H9 (cell line): ENCODE measurements around the gene GPC6. TPM values are rescaled to one million over a fixed set of nuclear protein-coding genes. Genes with fewer than 3 reads are reported as not detected.

Experiments used
- DNase-seq: peaks from one replicate; pipeline ENCODE4 v3.0.0-alpha.2; 2017
- H2AFZ ChIP-seq: one replicate; pipeline ENCODE4 v1.6.1; 2013; ENCODE audit warnings: mild to moderate bottlenecking, low read length, control low read depth, moderate library complexity
- H2AK5ac ChIP-seq: 2 replicates; pipeline ENCODE4 v1.6.1; 2013; ENCODE audit warnings: low read length, control low read depth, mixed read lengths; ENCODE audit not compliant: insufficient read length
- H2BK120ac ChIP-seq: one replicate; pipeline ENCODE4 v1.6.1; 2013; ENCODE audit warnings: low read depth, mild to moderate bottlenecking, low read length, control low read depth, inconsistent platforms; ENCODE audit not compliant: poor library complexity, severe bottlenecking
- H2BK12ac ChIP-seq: 2 replicates; pipeline ENCODE4 v1.6.1; 2013; ENCODE audit warnings: low read length, control low read depth, mixed read lengths, low read depth; ENCODE audit not compliant: insufficient read length
- H2BK15ac ChIP-seq: 2 replicates; pipeline ENCODE4 v1.6.1; 2013; ENCODE audit warnings: low read depth, low read length, control low read depth
- H2BK20ac ChIP-seq: one replicate; pipeline ENCODE4 v1.6.1; 2013; ENCODE audit warnings: low read depth, mild to moderate bottlenecking, low read length, control low read depth, inconsistent platforms; ENCODE audit not compliant: poor library complexity, severe bottlenecking
- H2BK5ac ChIP-seq: 2 replicates; pipeline ENCODE4 v1.6.1; 2013; ENCODE audit warnings: low read length, control low read depth, mixed read lengths; ENCODE audit not compliant: insufficient read length
- H3K14ac ChIP-seq: 2 replicates; pipeline ENCODE4 v1.6.1; 2013; ENCODE audit warnings: low read length, control low read depth; ENCODE audit not compliant: insufficient read depth
- H3K18ac ChIP-seq: 2 replicates; pipeline ENCODE4 v1.6.1; 2013; ENCODE audit warnings: low read depth, mild to moderate bottlenecking, mixed read lengths, low read length, control low read depth; ENCODE audit not compliant: insufficient read length
- H3K23ac ChIP-seq: 2 replicates; pipeline ENCODE4 v1.6.1; 2013; ENCODE audit warnings: low read length, control low read depth, mixed read lengths, low read depth; ENCODE audit not compliant: insufficient read length
- H3K23me2 ChIP-seq: 2 replicates; pipeline ENCODE4 v1.6.1; 2013; ENCODE audit warnings: low read depth, mild to moderate bottlenecking, mixed read lengths, low read length, control low read depth; ENCODE audit not compliant: insufficient read length, poor library complexity, severe bottlenecking
- H3K27ac ChIP-seq: 2 replicates; pipeline ENCODE4 v1.5.1; 2013; ENCODE audit warnings: low read length, control low read depth, mixed read lengths, low read depth; ENCODE audit not compliant: insufficient read length
- H3K27me3 ChIP-seq: 2 replicates; pipeline ENCODE4 v1.6.1; 2013; ENCODE audit warnings: low read length, control low read depth, inconsistent platforms; ENCODE audit not compliant: insufficient read depth
- H3K4ac ChIP-seq: 2 replicates; pipeline ENCODE4 v1.6.1; 2013; ENCODE audit warnings: low read depth, mild to moderate bottlenecking, control low read depth, inconsistent platforms, low read length, moderate library complexity
- H3K4me1 ChIP-seq: 2 replicates; pipeline ENCODE4 v1.6.1; 2013; ENCODE audit warnings: low read length, control low read depth, inconsistent platforms; ENCODE audit not compliant: insufficient read depth
- H3K4me2 ChIP-seq: 2 replicates; pipeline ENCODE4 v1.6.1; 2013; ENCODE audit warnings: low read length, control low read depth, mixed read lengths; ENCODE audit not compliant: insufficient read length, insufficient read depth
- H3K56ac ChIP-seq: 2 replicates; pipeline ENCODE4 v1.6.1; 2013; ENCODE audit warnings: low read depth, mild to moderate bottlenecking, mixed read lengths, low read length, control low read depth; ENCODE audit not compliant: insufficient read length
- H3K79me1 ChIP-seq: 2 replicates; pipeline ENCODE4 v1.6.1; 2013; ENCODE audit warnings: low read depth, mild to moderate bottlenecking, moderate library complexity, low read length, control low read depth, inconsistent platforms; ENCODE audit not compliant: insufficient read depth, poor library complexity, severe bottlenecking
- H3K79me2 ChIP-seq: 2 replicates; pipeline ENCODE4 v1.6.1; 2013; ENCODE audit warnings: low read length, control low read depth, inconsistent platforms; ENCODE audit not compliant: insufficient read depth
- H3K9ac ChIP-seq: 2 replicates; pipeline ENCODE4 v1.6.1; 2013; ENCODE audit warnings: low read length, control low read depth, mixed read lengths; ENCODE audit not compliant: insufficient read length; ENCODE audit errors: extremely low read depth
- H3K9me3 ChIP-seq: one replicate; pipeline ENCODE4 v1.6.1; 2013; ENCODE audit warnings: low read depth, low read length, inconsistent platforms; ENCODE audit not compliant: control insufficient read depth
- H3T11ph ChIP-seq: one replicate; pipeline ENCODE4 v1.6.1; 2013; ENCODE audit warnings: mild to moderate bottlenecking, low read length, control low read depth, inconsistent platforms
- H4K20me1 ChIP-seq: one replicate; pipeline ENCODE4 v1.6.1; 2013; ENCODE audit not compliant: control insufficient read depth, insufficient read length, insufficient read depth
- H4K5ac ChIP-seq: 2 replicates; pipeline ENCODE4 v1.6.1; 2013; ENCODE audit warnings: low read depth, mild to moderate bottlenecking, mixed read lengths, low read length, control low read depth; ENCODE audit not compliant: insufficient read length
- H4K8ac ChIP-seq: replicated peaks from 2 replicates; pipeline ENCODE4 v1.6.1; 2013; ENCODE audit warnings: low read length, control low read depth, mixed read lengths, low read depth; ENCODE audit not compliant: insufficient read length
- H4K91ac ChIP-seq: 2 replicates; pipeline ENCODE4 v1.6.1; 2013; ENCODE audit warnings: low read depth, mild to moderate bottlenecking, moderate library complexity, mixed read lengths, low read length, control low read depth; ENCODE audit not compliant: insufficient read length
- H3K27ac Mint-ChIP-seq, 3 experiments: 2 replicates in 2 of 3; 3 replicates in 1 of 3; pipeline ENCODE4 v1.8.0; 2020 to 2021; ENCODE audit warnings: mixed read lengths in 3 of 3, mild to moderate bottlenecking in 1 of 3, moderate library complexity in 1 of 3
- H3K27me3 Mint-ChIP-seq: 2 replicates; pipeline ENCODE4 v1.8.0; 2021; ENCODE audit warnings: low read depth, mild to moderate bottlenecking, moderate library complexity, mixed read lengths
- H3K36me3 Mint-ChIP-seq, 3 experiments: 2 replicates in 2 of 3; 3 replicates in 1 of 3; pipeline ENCODE4 v1.8.0; 2020 to 2021; ENCODE audit warnings: low read depth in 3 of 3, mixed read lengths in 3 of 3; ENCODE audit not compliant: insufficient read depth in 1 of 3
- H3K4me1 Mint-ChIP-seq, 2 experiments: 2 replicates each; pipeline ENCODE4 v1.8.0; 2020; ENCODE audit warnings: mixed read lengths in 2 of 2
- H3K4me3 Mint-ChIP-seq, 2 experiments: 2 replicates in 1 of 2; 3 replicates in 1 of 2; pipeline ENCODE4 v1.8.0; 2020 to 2021; ENCODE audit warnings: mild to moderate bottlenecking in 2 of 2, mixed read lengths in 2 of 2, moderate library complexity in 1 of 2
- H3K9me3 Mint-ChIP-seq, 2 experiments: 2 replicates in 1 of 2; 3 replicates in 1 of 2; pipeline ENCODE4 v1.8.0; 2020; ENCODE audit warnings: mild to moderate bottlenecking in 2 of 2, mixed read lengths in 2 of 2, moderate library complexity in 1 of 2
- WGBS: extraction: QIAGEN DNeasy Blood & Tissue Kit; methylation state at CpG from one replicate; pipeline ENCODE4 v1.1.7; 2013; ENCODE audit warnings: missing lambda C conversion rate, low lambda C conversion rate, mixed read lengths; ENCODE audit not compliant: insufficient read length; ENCODE audit errors: extremely low coverage; 5-methylcytosine and 5-hydroxymethylcytosine counted together
- total RNA-seq: library from RNA; stranded (reverse); gene quantifications from 2 replicates; pipeline ENCODE4 v1.2.1, GENCODE V29; 2021
- TF ChIP-seq, protein P1 (sequence below): fragments of 200-600 bp; sonication (generic); conservative IDR thresholded peaks from 3 replicates; pipeline ENCODE4 v1.8.0; 2021; ENCODE audit warnings: antibody characterized with exemption, mild to moderate bottlenecking

Gene GPC6
- total RNA-seq, 1 experiment from 2014 or later, result 15.6 TPM

DNA sequence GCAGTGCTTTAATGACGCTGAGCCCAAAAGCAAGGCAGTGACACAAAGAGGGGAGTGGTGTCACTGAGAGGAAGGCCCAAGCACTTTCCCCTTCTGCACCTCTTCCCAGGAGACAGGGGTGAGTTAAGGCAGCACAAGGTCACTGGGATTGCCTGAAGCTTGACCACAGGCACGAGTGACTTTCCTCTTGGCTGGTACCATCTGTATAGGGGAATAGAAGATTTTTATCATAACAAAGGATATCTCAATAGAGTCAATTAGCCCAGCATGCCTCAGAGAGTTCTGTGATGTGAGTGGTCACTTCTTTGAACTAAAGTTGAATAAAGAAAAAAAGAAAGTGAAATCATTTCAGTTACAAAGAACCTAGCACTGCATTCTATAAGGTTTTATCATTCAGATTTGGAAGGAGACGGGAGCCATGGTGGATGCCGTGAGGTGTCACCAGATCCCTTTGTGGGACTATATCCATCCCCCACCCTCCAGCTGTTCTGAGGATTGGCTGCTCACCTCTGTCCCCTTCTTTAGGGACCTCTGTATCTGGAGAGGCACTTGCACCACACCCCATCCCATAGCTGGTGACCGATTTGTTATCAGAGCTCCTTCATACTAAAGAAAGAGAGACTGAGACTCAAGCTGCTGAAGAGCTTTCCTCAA lies 961.7 kb downstream of the GPC6 start:
- no peak overlapping the region for H2BK120ac ChIP-seq
- no peaks in the 10 kb centered on the region for H3K23me2 ChIP-seq
- H3K23ac ChIP-seq, result no peak overlapping the region
- H2BK20ac ChIP-seq, result no peak overlapping the region
- no CpG with 5 or more reads among the region's 5 CpGs for WGBS
- Mint-ChIP-seq H3K9me3 (no peaks in the 10 kb centered on the region), H3K4me1 (peaks cover 15 to 17% of the 10 kb centered on the region in 2 experiments), H3K36me3 (no peaks in the 10 kb centered on the region), H3K4me3 (peak overlapping the region in 1 of 2 experiments; percentile 44; a peak in 1 of 5 replicates), H3K27ac (no peak overlapping the region), H3K27me3 (peaks cover 5% of the 10 kb centered on the region)
- no peaks in the 10 kb centered on the region for H3K27me3 ChIP-seq
- no peak overlapping the region for H2BK15ac ChIP-seq
- no peak overlapping the region for H4K5ac ChIP-seq
- peak; percentile 38 for DNase-seq
- H3K9me3 ChIP-seq, result no peaks in the 10 kb centered on the region
- H2AK5ac ChIP-seq, result no peak overlapping the region
- H3T11ph ChIP-seq, result no peak overlapping the region
- peak overlapping the region; percentile 5 for H3K4me2 ChIP-seq
- H4K20me1 ChIP-seq, result no peaks in the 10 kb centered on the region
- H2AFZ ChIP-seq, result no peak overlapping the region
- H3K14ac ChIP-seq, result no peak overlapping the region
- H3K4ac ChIP-seq, result no peak overlapping the region
- H2BK5ac ChIP-seq, result no peak overlapping the region
- no peak overlapping the region for H2BK12ac ChIP-seq
- no peaks in the 10 kb centered on the region for H3K79me2 ChIP-seq
- H3K18ac ChIP-seq, result no peak overlapping the region
- H3K79me1 ChIP-seq, result no peaks in the 10 kb centered on the region
- no peak overlapping the region for H4K91ac ChIP-seq
- peaks cover 10% of the 10 kb centered on the region; the same call in 1 of the 2 replicates for H3K4me1 ChIP-seq
- no peak overlapping the region for H3K56ac ChIP-seq
- no peak overlapping the region for H3K9ac ChIP-seq
- H4K8ac ChIP-seq, result no peak overlapping the region
- no peak overlapping the region for H3K27ac ChIP-seq
- TF ChIP-seq, protein P1, sequence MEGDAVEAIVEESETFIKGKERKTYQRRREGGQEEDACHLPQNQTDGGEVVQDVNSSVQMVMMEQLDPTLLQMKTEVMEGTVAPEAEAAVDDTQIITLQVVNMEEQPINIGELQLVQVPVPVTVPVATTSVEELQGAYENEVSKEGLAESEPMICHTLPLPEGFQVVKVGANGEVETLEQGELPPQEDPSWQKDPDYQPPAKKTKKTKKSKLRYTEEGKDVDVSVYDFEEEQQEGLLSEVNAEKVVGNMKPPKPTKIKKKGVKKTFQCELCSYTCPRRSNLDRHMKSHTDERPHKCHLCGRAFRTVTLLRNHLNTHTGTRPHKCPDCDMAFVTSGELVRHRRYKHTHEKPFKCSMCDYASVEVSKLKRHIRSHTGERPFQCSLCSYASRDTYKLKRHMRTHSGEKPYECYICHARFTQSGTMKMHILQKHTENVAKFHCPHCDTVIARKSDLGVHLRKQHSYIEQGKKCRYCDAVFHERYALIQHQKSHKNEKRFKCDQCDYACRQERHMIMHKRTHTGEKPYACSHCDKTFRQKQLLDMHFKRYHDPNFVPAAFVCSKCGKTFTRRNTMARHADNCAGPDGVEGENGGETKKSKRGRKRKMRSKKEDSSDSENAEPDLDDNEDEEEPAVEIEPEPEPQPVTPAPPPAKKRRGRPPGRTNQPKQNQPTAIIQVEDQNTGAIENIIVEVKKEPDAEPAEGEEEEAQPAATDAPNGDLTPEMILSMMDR, result no peak
